PC-9 (cell line): ENCODE measurements around the gene FBLIM1. TPM values are rescaled to one million over a fixed set of nuclear protein-coding genes. Genes with fewer than 3 reads are reported as not detected.

ENCODE experiments used
- BruUV-seq: library from RNA; stranded (reverse); fragments of 400-500 nt; replicated peaks from 2 replicates; lab custom pipeline; 2021; lab: Mats Ljungman, UMichigan
- CTCF ChIA-PET: fragments of 300-600 bp; sonication (Branson Sonifier 250); formaldehyde crosslinking; loops from one replicate; lab custom pipeline; 2022; ENCODE audit warnings: antibody characterized with exemption; lab: Charles Lee
- POLR2A ChIA-PET: fragments of 300-600 bp; sonication (Branson Sonifier 250); formaldehyde crosslinking; loops from one replicate; lab custom pipeline; 2022; ENCODE audit warnings: antibody characterized with exemption; ENCODE audit not compliant: unreplicated experiment; lab: Charles Lee
- DNase-seq, 2 experiments: peaks; one replicate each; pipeline versions ENCODE4 v3.0.0 to v3.0.0-alpha.2; 2015 to 2022; ENCODE audit warnings: mixed read lengths in 1 of 2
- H2AFZ ChIP-seq: fragments of 200-600 bp; sonication (generic); 2 replicates; pipeline ENCODE4 v1.8.1; 2017; ENCODE audit warnings: antibody characterized with exemption
- H3F3A ChIP-seq: fragments of 200-600 bp; sonication (generic); 2 replicates; pipeline ENCODE4 v1.8.1; 2017; ENCODE audit warnings: antibody characterized with exemption, mild to moderate bottlenecking, low read depth; ENCODE audit not compliant: insufficient read depth
- H3K27ac ChIP-seq: fragments of 200-600 bp; sonication (generic); 2 replicates; pipeline ENCODE4 v1.6.1; 2016; ENCODE audit warnings: mixed run types
- H3K27me3 ChIP-seq: fragments of 200-600 bp; sonication (generic); 2 replicates; pipeline ENCODE4 v1.6.1; 2016; ENCODE audit warnings: low read depth, mixed run types; ENCODE audit not compliant: insufficient read depth
- H3K36me3 ChIP-seq: fragments of 200-600 bp; sonication (generic); 2 replicates; pipeline ENCODE4 v1.6.1; 2016; ENCODE audit warnings: low read depth, mixed run types
- H3K4me1 ChIP-seq: fragments of 200-600 bp; sonication (generic); replicated peaks from 2 replicates; pipeline ENCODE4 v1.6.1; 2016; ENCODE audit warnings: mixed run types; ENCODE audit not compliant: insufficient read depth
- H3K4me2 ChIP-seq: fragments of 200-600 bp; sonication (generic); 2 replicates; pipeline ENCODE4 v1.6.1; 2017; ENCODE audit warnings: mixed run types
- H3K4me3 ChIP-seq: fragments of 200-600 bp; sonication (generic); 2 replicates; pipeline ENCODE4 v1.6.1; 2016; ENCODE audit warnings: mixed run types
- H3K79me2 ChIP-seq: fragments of 200-600 bp; sonication (generic); 2 replicates; pipeline ENCODE4 v1.6.1; 2017; ENCODE audit warnings: low read depth, mixed run types
- H3K9me2 ChIP-seq: fragments of 200-600 bp; sonication (generic); 2 replicates; pipeline ENCODE4 v1.8.1; 2017; ENCODE audit warnings: mild to moderate bottlenecking; ENCODE audit not compliant: insufficient read depth
- H3K9me3 ChIP-seq: fragments of 200-600 bp; sonication (generic); 2 replicates; pipeline ENCODE4 v1.8.1; 2016; ENCODE audit warnings: low read depth; ENCODE audit not compliant: insufficient read depth
- H4K20me1 ChIP-seq: fragments of 200-600 bp; sonication (generic); 2 replicates; pipeline ENCODE4 v1.8.1; 2017; ENCODE audit not compliant: insufficient read depth
- EZH2 ChIP-seq: fragments of 200-600 bp; sonication (generic); IDR thresholded peaks from 2 replicates; pipeline ENCODE4 v1.8.0; 2017; ENCODE audit warnings: antibody characterized with exemption, low read depth
- intact Hi-C: fragments of 100-400 bp; cut with micrococcal nuclease; formaldehyde crosslinking; loops from one replicate; pipeline ENCODE4 v1.10.0; 2022; ENCODE audit not compliant: unreplicated experiment
- total RNA-seq: library from RNA; stranded (reverse); gene quantifications from 2 replicates; pipeline ENCODE4 v1.2.3, GENCODE V29; 2021
- TF ChIP-seq, protein P1 (sequence below): fragments of 200-600 bp; sonication (generic); conservative IDR thresholded peaks from 2 replicates; pipeline ENCODE4 v1.6.1; 2017; ENCODE audit warnings: mixed run types, antibody characterized with exemption, mild to moderate bottlenecking, moderate library complexity

Gene FBLIM1
- total RNA-seq, 1 experiment from 2014 or later = 57.2 TPM

DNA sequence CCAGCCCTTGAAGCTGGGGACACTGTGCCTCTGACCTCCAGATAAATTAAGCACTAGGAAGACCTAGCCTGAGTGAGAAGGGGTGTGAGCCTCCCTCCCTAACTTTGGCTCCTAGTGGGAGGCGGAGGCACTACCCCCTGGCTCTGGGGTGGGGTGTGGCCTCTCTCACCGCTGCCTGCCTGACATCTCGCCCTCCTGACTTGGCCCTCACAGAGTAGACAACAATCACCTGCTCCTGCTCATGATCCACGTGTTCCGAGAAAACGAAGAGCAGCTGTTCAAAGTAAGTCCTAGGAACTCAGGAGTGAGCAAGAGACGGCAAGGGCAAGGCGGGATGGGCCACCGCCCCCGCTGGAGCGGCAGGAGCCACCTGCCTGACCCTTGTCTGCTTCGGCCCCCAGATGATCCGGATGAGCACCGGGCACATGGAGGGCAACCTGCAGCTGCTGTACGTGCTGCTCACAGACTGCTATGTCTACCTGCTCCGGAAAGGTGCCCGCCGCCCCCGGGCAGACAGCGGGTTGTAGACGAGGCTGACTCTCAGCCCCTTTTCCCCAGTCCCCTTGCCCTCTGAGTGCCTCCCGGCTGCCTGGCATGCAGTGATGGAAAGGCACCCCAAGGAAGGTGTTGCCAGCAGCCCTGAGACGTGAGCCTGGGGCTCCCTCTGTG, 30.6 kb upstream of the FBLIM1 start:
- ChIA-PET CTCF (no interaction called here), POLR2A (no interaction called here)
- Histone ChIP-seq H2AFZ (no peak overlapping the region), H3K36me3 (no peaks in the 10 kb centered on the region), H3K4me1 (no peaks in the 10 kb centered on the region), H3K79me2 (no peaks in the 10 kb centered on the region), H4K20me1 (no peaks in the 10 kb centered on the region), H3F3A (no peaks in the 10 kb centered on the region), H3K27me3 (no peaks in the 10 kb centered on the region), H3K4me2 (no peak overlapping the region), H3K27ac (no peak overlapping the region), H3K9me3 (no peaks in the 10 kb centered on the region), H3K9me2 (no peaks in the 10 kb centered on the region), H3K4me3 (no peak overlapping the region)
- TF ChIP-seq EZH2 = no peak
- TF ChIP-seq, protein P1, sequence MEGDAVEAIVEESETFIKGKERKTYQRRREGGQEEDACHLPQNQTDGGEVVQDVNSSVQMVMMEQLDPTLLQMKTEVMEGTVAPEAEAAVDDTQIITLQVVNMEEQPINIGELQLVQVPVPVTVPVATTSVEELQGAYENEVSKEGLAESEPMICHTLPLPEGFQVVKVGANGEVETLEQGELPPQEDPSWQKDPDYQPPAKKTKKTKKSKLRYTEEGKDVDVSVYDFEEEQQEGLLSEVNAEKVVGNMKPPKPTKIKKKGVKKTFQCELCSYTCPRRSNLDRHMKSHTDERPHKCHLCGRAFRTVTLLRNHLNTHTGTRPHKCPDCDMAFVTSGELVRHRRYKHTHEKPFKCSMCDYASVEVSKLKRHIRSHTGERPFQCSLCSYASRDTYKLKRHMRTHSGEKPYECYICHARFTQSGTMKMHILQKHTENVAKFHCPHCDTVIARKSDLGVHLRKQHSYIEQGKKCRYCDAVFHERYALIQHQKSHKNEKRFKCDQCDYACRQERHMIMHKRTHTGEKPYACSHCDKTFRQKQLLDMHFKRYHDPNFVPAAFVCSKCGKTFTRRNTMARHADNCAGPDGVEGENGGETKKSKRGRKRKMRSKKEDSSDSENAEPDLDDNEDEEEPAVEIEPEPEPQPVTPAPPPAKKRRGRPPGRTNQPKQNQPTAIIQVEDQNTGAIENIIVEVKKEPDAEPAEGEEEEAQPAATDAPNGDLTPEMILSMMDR = no peak
- no TSS peak for BruUV-seq
- no peak for DNase-seq
- intact Hi-C loops = no loop called here

DNA sequence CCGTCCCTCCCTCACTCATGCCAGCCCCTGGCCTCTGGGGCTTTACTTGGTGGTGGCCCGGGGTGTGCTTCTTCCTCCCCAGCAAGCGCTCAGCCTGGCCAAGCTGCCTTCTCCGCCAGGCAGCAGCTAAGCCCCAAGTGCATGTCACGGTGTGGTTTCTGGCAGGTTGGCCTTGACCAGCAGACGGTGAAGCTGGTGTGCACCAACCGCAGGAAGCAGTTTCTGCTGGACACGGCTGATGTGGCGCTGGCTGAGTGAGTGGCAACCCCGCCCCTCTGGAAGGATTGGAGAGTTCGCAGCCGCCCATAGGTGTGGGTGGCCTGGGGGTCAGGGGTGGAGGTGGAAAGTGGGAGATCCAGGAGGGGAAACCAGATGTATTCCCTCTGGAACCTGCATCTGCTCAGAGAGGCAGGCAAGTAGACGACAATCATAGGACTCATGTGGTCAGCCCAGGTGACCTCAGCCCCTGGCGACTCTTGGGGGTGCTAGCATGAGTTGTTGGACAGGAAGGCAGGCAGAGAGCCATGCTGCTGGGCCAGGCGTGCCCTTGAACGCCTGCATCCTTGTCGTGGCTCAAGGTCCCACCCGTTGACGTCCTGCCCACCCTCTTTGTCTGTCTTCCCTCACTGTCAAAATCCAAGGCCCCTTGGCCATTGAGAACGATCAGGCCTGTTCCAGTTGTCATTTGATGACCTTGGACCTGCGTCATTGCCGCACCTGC, 29.5 kb upstream of the FBLIM1 start:
- no peak for TF ChIP-seq EZH2
- TF ChIP-seq, protein P1 = no peak
- no peaks in the 10 kb centered on the region for H3K36me3 ChIP-seq

DNA sequence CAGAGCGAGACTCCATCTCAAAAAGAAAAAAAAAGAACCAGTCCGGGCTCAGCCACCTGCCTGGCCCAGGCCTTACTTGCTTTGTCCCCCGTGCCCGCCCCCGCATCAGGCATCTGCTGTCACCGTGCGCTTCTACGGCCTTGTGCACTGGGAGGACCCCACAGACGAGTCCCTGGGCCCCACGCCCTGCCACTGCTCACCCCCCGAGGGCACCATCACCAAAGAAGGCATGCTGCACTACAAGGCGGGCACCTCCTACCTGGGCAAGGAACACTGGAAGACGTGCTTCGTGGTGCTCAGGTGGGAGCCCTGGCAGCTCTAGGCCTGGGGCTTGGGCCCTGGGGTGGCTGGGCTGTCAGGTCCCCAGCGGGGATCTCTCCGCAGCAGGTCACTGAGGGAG, 28.2 kb upstream of the FBLIM1 start:
- no TSS peak for BruUV-seq
- Histone ChIP-seq H3K9me3 (no peaks in the 10 kb centered on the region), H3K36me3 (no peaks in the 10 kb centered on the region), H3K9me2 (no peaks in the 10 kb centered on the region), H3K4me1 (no peaks in the 10 kb centered on the region), H3K27ac (no peak overlapping the region), H2AFZ (no peak overlapping the region), H3K4me3 (no peak overlapping the region), H3F3A (no peaks in the 10 kb centered on the region), H4K20me1 (no peaks in the 10 kb centered on the region), H3K79me2 (no peaks in the 10 kb centered on the region), H3K27me3 (no peaks in the 10 kb centered on the region), H3K4me2 (no peak overlapping the region)
- CTCF ChIA-PET = no interaction called here
- DNase-seq = no peak
- intact Hi-C loops = no loop called here
- TF ChIP-seq, protein P1 = no peak
- no peak for TF ChIP-seq EZH2
- POLR2A ChIA-PET = no interaction called here

More for the DNA sequence above, 29.5 kb upstream of the FBLIM1 start:
- Histone ChIP-seq H3K4me2 (no peak overlapping the region), H2AFZ (no peak overlapping the region), H3K4me3 (no peak overlapping the region), H3K4me1 (no peaks in the 10 kb centered on the region), H4K20me1 (no peaks in the 10 kb centered on the region), H3K9me2 (no peaks in the 10 kb centered on the region), H3K79me2 (no peaks in the 10 kb centered on the region), H3F3A (no peaks in the 10 kb centered on the region), H3K9me3 (no peaks in the 10 kb centered on the region), H3K27me3 (no peaks in the 10 kb centered on the region), H3K27ac (no peak overlapping the region)
- CTCF ChIA-PET = no interaction called here
- POLR2A ChIA-PET = no interaction called here
- intact Hi-C loops = no loop called here
- no peak for DNase-seq
- no TSS peak for BruUV-seq
